HCT116 (cell line): ENCODE results near the gene ADGRE1. TPM values are rescaled to one million over a fixed set of nuclear protein-coding genes. Genes with fewer than 3 reads are reported as not detected.

ENCODE experiments used
- ATAC-seq: fragments of 200-7000 bp; cut with Tn5 transposase; 2 replicates; pipeline ENCODE4 v1.9.1; 2020; ENCODE audit warnings: mild to moderate bottlenecking, moderate library complexity
- BruUV-seq: library from RNA; stranded (reverse); fragments of 400-500 nt; replicated peaks from 2 replicates; lab custom pipeline; 2021; lab: Mats Ljungman, UMichigan
- CTCF ChIA-PET: fragments of 300-600 bp; sonication (Branson Sonifier 250); formaldehyde crosslinking; loops from one replicate; lab custom pipeline; 2021; ENCODE audit warnings: antibody characterized with exemption; lab: Charles Lee
- POLR2A ChIA-PET: fragments of 300-600, 350-600 bp; sonication (Branson Sonifier 250); formaldehyde crosslinking; loops from one replicate; lab custom pipeline; 2021; ENCODE audit warnings: antibody characterized with exemption; lab: Charles Lee
- RAD21 ChIA-PET, 2 experiments: fragments of 300-600 bp; sonication (Branson Sonifier 250); formaldehyde crosslinking; loops; one replicate each; lab custom pipeline; 2023; ENCODE audit warnings: low total read pairs in 2 of 2; ENCODE audit not compliant: uncharacterized antibody in 2 of 2, unreplicated experiment in 2 of 2, low non-redundant PET in 1 of 2; lab: Charles Lee
- DNase-seq: peaks from one replicate; pipeline ENCODE4 v3.0.0-alpha.2; 2010; ENCODE audit warnings: low read depth, low spot score
- H2AFZ ChIP-seq: fragments of 200-600 bp; shearing (Covaris generic), sonication (generic); 2 replicates; pipeline ENCODE4 v1.6.1; 2017; ENCODE audit warnings: low read depth, mixed run types, mixed read lengths, antibody characterized with exemption, low read length; ENCODE audit not compliant: poor library complexity, severe bottlenecking
- H3K27ac ChIP-seq: 2 replicates; pipeline ENCODE4 v1.5.1; 2012; ENCODE audit warnings: low read depth, low read length
- H3K27me3 ChIP-seq: fragments of 200-600 bp; sonication (generic); 2 replicates; pipeline ENCODE4 v1.6.1; 2016; ENCODE audit warnings: mixed run types, low read length, mixed read lengths; ENCODE audit not compliant: insufficient read depth
- H3K36me3 ChIP-seq, 2 experiments: fragments of 200-500 bp in 1 of 2; fragments of 200-600 bp in 1 of 2; sonication (Bioruptor generic) in 1 of 2; sonication (generic) in 1 of 2; 2 replicates each; pipeline versions ENCODE4 v1.5.1 to v1.6.1; 2014 to 2016; ENCODE audit warnings: low read length in 2 of 2, inconsistent platforms in 1 of 2, mixed read lengths in 1 of 2, mixed run types in 1 of 2; ENCODE audit not compliant: insufficient read depth in 2 of 2, control insufficient read depth in 1 of 2
- H3K4me1 ChIP-seq, 2 experiments: fragments of 200-600 bp in 1 of 2; sonication (generic) in 1 of 2; 2 replicates each; pipeline versions ENCODE4 v1.5.1 to v1.6.1; 2012 to 2017; ENCODE audit warnings: low read length in 2 of 2, inconsistent platforms in 1 of 2, mild to moderate bottlenecking in 1 of 2, mixed read lengths in 1 of 2, mixed run types in 1 of 2, moderate library complexity in 1 of 2; ENCODE audit not compliant: insufficient read depth in 2 of 2, control insufficient read depth in 1 of 2
- H3K4me2 ChIP-seq: fragments of 200-600 bp; sonication (generic); 2 replicates; pipeline ENCODE4 v1.6.1; 2017; ENCODE audit warnings: mixed run types, low read length, mixed read lengths
- H3K4me3 ChIP-seq, 2 experiments: fragments of 200-600 bp in 1 of 2; sonication (generic) in 1 of 2; replicated peaks in 1 of 2; 2 replicates each; pipeline ENCODE4 v1.5.1; 2011 to 2016; ENCODE audit warnings: low read length in 2 of 2, control low read depth in 1 of 2, low read depth in 1 of 2, mild to moderate bottlenecking in 1 of 2, mixed read lengths in 1 of 2, mixed run types in 1 of 2
- H3K79me2 ChIP-seq: fragments of 200-600 bp; sonication (generic); 2 replicates; pipeline ENCODE4 v1.6.1; 2017; ENCODE audit warnings: mild to moderate bottlenecking, mixed run types, low read length, moderate library complexity, mixed read lengths; ENCODE audit not compliant: insufficient read depth
- H3K9ac ChIP-seq: fragments of 200-600 bp; sonication (generic); 2 replicates; pipeline ENCODE4 v1.6.1; 2016; ENCODE audit warnings: low read length, mixed read lengths
- H3K9me2 ChIP-seq: fragments of 200-600 bp; sonication (generic), shearing (Covaris generic); 2 replicates; pipeline ENCODE4 v1.6.1; 2017; ENCODE audit warnings: mixed run types, mild to moderate bottlenecking, moderate library complexity; ENCODE audit not compliant: insufficient read depth
- H3K9me3 ChIP-seq, 2 experiments: fragments of 200-500 bp in 1 of 2; fragments of 200-600 bp in 1 of 2; sonication (Bioruptor generic) in 1 of 2; sonication (generic) in 1 of 2; 2 replicates each; pipeline ENCODE4 v1.6.1; 2014 to 2017; ENCODE audit warnings: low read length in 2 of 2, mixed read lengths in 2 of 2, inconsistent platforms in 1 of 2, low read depth in 1 of 2, mild to moderate bottlenecking in 1 of 2, mixed run types in 1 of 2, moderate library complexity in 1 of 2; ENCODE audit not compliant: control insufficient read depth in 1 of 2, insufficient read depth in 1 of 2
- H4K20me1 ChIP-seq: fragments of 200-600 bp; sonication (generic), shearing (Covaris generic); 2 replicates; pipeline ENCODE4 v1.6.1; 2017; ENCODE audit warnings: mixed run types, mild to moderate bottlenecking, moderate library complexity; ENCODE audit not compliant: insufficient read depth
- ATF3 ChIP-seq: IDR thresholded peaks from 2 replicates; pipeline ENCODE4 v1.6.1; 2012
- CBX3 ChIP-seq: IDR thresholded peaks from 2 replicates; pipeline ENCODE4 v1.6.1; 2012; ENCODE audit warnings: low read depth
- CTCF ChIP-seq, 3 experiments: fragments of 200-600 bp in 1 of 3; sonication (generic) in 1 of 3; IDR thresholded peaks in 2 of 3; conservative IDR thresholded peaks in 1 of 3; 2 replicates each; pipeline ENCODE4 v1.5.1; 2012 to 2017; ENCODE audit warnings: low read depth in 2 of 3, low read length in 2 of 3, antibody characterized with exemption in 1 of 3, borderline replicate concordance in 1 of 3, control low read depth in 1 of 3, mild to moderate bottlenecking in 1 of 3, mixed read lengths in 1 of 3, mixed run types in 1 of 3, moderate library complexity in 1 of 3; ENCODE audit not compliant: insufficient read depth in 1 of 3
- EGR1 ChIP-seq: IDR thresholded peaks from 2 replicates; pipeline ENCODE4 v1.6.1; 2012; ENCODE audit warnings: low read depth
- ELF1 ChIP-seq: IDR thresholded peaks from 2 replicates; pipeline ENCODE4 v1.6.1; 2012; ENCODE audit warnings: low read depth, borderline replicate concordance
- EZH2 ChIP-seq: fragments of 200-600 bp; sonication (generic); IDR thresholded peaks from 2 replicates; pipeline ENCODE4 v1.6.1; 2017; ENCODE audit warnings: antibody characterized with exemption, mixed run types
- EZH2phosphoT487 ChIP-seq: fragments of 200-600 bp; IDR thresholded peaks from 2 replicates; pipeline ENCODE4 v1.6.1; 2018; ENCODE audit warnings: antibody characterized with exemption, borderline replicate concordance
- SIN3A ChIP-seq: IDR thresholded peaks from 2 replicates; pipeline ENCODE4 v1.6.1; 2012; ENCODE audit warnings: low read depth
- TCF7L2 ChIP-seq: IDR thresholded peaks from 2 replicates; pipeline ENCODE4 v1.7.0; 2011; ENCODE audit warnings: borderline replicate concordance, inconsistent platforms; ENCODE audit not compliant: insufficient read depth, insufficient read length; ENCODE audit errors: extremely low read depth
- YY1 ChIP-seq: IDR thresholded peaks from 2 replicates; pipeline ENCODE4 v1.6.1; 2011; ENCODE audit warnings: low read length, low read depth, moderate library complexity, mild to moderate bottlenecking; ENCODE audit not compliant: insufficient replicate concordance; ENCODE audit errors: extremely low read depth
- ZFX ChIP-seq: fragments of 450-650 bp; IDR thresholded peaks from 2 replicates; pipeline ENCODE4 v1.6.1; 2017
- intact Hi-C: fragments of 100-400 bp; cut with micrococcal nuclease; formaldehyde crosslinking; loops from 2 replicates; pipeline ENCODE4 v1.10.0; 2022
- total RNA-seq: library from RNA; stranded (reverse); gene quantifications from one replicate; pipeline ENCODE4 v1.2.1, GENCODE V29; 2021; ENCODE audit not compliant: unreplicated experiment
- TF ChIP-seq, protein P1 (sequence below): IDR thresholded peaks from 2 replicates; pipeline ENCODE4 v1.6.1; 2012
- TF ChIP-seq, protein P2 (sequence below): IDR thresholded peaks from 2 replicates; pipeline ENCODE4 v1.6.1; 2011; ENCODE audit warnings: mild to moderate bottlenecking, low read length, moderate library complexity; ENCODE audit not compliant: insufficient replicate concordance; ENCODE audit errors: extremely low read depth

The ADGRE1 gene
- total RNA-seq, 1 experiment from 2014 or later, result not detected

- ATAC-seq (no peak), DNase-seq (no peak)
- ChIA-PET RAD21 (no interaction called here), POLR2A (no interaction called here), CTCF (interaction anchor here (0.7 kb wide), 1 partner anchor 323 kb away, joined by 3 read pairs; no protein-coding TSS in a partner anchor)
- intact Hi-C loops, result no loop called here
- Histone ChIP-seq H4K20me1 (no peaks in the 10 kb centered on the region), H3K4me1 (no peaks in the 10 kb centered on the region), H3K36me3 (no peaks in the 10 kb centered on the region), H3K9ac (no peak overlapping the region), H3K4me2 (no peak overlapping the region), H3K79me2 (no peaks in the 10 kb centered on the region), H3K27ac (no peak overlapping the region), H3K9me2 (no peaks in the 10 kb centered on the region), H3K9me3 (no peaks in the 10 kb centered on the region), H3K27me3 (no peaks in the 10 kb centered on the region), H2AFZ (no peak overlapping the region), H3K4me3 (no peak overlapping the region)
- BruUV-seq, result no TSS peak
- TF ChIP-seq EZH2phosphoT487 (no peak), EGR1 (no peak), EZH2 (no peak)
Observed at GRCh38 chr19:6842871-6843607, 44.3 kb upstream of the ADGRE1 start.

- no peak overlapping the region for H3K4me3 ChIP-seq
- H3K36me3 ChIP-seq, result 0 out of 4 replicates have a peak, but pooled peaks cover 0 to 5% of the 10 kb centered on the region in 2 experiments
- no peak overlapping the region for H2AFZ ChIP-seq
- no peak overlapping the region for H3K9ac ChIP-seq
- no peaks in the 10 kb centered on the region for H3K9me3 ChIP-seq
- no peaks in the 10 kb centered on the region for H3K9me2 ChIP-seq
- RAD21 ChIA-PET, result no interaction called here
- no peaks in the 10 kb centered on the region for H4K20me1 ChIP-seq
- no TSS peak for BruUV-seq
- no peak for ATAC-seq
- TF ChIP-seq CBX3 (no peak), TCF7L2 (no peak), ATF3 (no peak), ELF1 (no peak), SIN3A (no peak), CTCF (IDR thresholded peaks at IDR 0.05 in 2 of 3, conservative IDR thresholded peaks at IDR 0.05 in 1 of 3; ENCODE audit: borderline replicate concordance in 1 of 3, insufficient read depth in 1 of 3, low read depth in 2 of 3, low read length in 2 of 3) (no peak), YY1 (no peak), ZFX (no peak)
- TF ChIP-seq, protein P1, sequence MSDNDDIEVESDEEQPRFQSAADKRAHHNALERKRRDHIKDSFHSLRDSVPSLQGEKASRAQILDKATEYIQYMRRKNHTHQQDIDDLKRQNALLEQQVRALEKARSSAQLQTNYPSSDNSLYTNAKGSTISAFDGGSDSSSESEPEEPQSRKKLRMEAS, result no peak
- TF ChIP-seq, protein P2, sequence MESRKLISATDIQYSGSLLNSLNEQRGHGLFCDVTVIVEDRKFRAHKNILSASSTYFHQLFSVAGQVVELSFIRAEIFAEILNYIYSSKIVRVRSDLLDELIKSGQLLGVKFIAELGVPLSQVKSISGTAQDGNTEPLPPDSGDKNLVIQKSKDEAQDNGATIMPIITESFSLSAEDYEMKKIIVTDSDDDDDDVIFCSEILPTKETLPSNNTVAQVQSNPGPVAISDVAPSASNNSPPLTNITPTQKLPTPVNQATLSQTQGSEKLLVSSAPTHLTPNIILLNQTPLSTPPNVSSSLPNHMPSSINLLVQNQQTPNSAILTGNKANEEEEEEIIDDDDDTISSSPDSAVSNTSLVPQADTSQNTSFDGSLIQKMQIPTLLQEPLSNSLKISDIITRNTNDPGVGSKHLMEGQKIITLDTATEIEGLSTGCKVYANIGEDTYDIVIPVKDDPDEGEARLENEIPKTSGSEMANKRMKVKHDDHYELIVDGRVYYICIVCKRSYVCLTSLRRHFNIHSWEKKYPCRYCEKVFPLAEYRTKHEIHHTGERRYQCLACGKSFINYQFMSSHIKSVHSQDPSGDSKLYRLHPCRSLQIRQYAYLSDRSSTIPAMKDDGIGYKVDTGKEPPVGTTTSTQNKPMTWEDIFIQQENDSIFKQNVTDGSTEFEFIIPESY, result no peak
- TF ChIP-seq, all 23 proteins: peak for 0
- Histone ChIP-seq H3K27ac (no peak overlapping the region), H3K27me3 (no peaks in the 10 kb centered on the region), H3K4me1 (no peaks in the 10 kb centered on the region), H3K79me2 (no peaks in the 10 kb centered on the region), H3K4me2 (no peak overlapping the region)
- intact Hi-C loops, result no loop called here
- ChIA-PET CTCF (no interaction called here), POLR2A (no interaction called here)
- DNase-seq, result no peak
Observed at GRCh38 chr19:6847828-6848200, 39.6 kb upstream of the ADGRE1 start.
